HepG2 (cell line): ENCODE results near the gene CISH. TPM values are rescaled to one million over a fixed set of nuclear protein-coding genes. Genes with fewer than 3 reads are reported as not detected.

Experiments
- ARNT2 ChIP-seq: sonication (generic); formaldehyde crosslinking; IDR thresholded peaks from 2 replicates; pipeline ENCODE4 v1.8.0; 2022; ENCODE audit warnings: mild to moderate bottlenecking, low read depth, missing genetic modification reagents, moderate library complexity
- CHD4 ChIP-seq: fragments of 200-600 bp; sonication (generic); IDR thresholded peaks from 2 replicates; pipeline ENCODE4 v1.7.0; 2017; ENCODE audit warnings: mild to moderate bottlenecking, low read length, borderline replicate concordance
- ELF1 ChIP-seq: sonication (generic); formaldehyde crosslinking; IDR thresholded peaks from 2 replicates; pipeline ENCODE4 v1.4.0; 2020; ENCODE audit warnings: missing genetic modification reagents
- ELF3 ChIP-seq: IDR thresholded peaks from 2 replicates; pipeline ENCODE4 v1.6.1; 2016; ENCODE audit warnings: missing genetic modification reagents, missing compliant biosample characterization
- ETV5 ChIP-seq: IDR thresholded peaks from 2 replicates; pipeline ENCODE4 v1.6.1; 2018; ENCODE audit warnings: missing biosample characterization, missing genetic modification reagents, inconsistent platforms, borderline replicate concordance
- FOSL1 ChIP-seq: sonication (generic); formaldehyde crosslinking; IDR thresholded peaks from 2 replicates; pipeline ENCODE4 v1.9.0; 2021; ENCODE audit warnings: missing genetic modification reagents, borderline replicate concordance
- FOXK1 ChIP-seq: sonication (generic); formaldehyde crosslinking; IDR thresholded peaks from 2 replicates; pipeline ENCODE4 v1.4.0; 2020; ENCODE audit warnings: low read depth, missing genetic modification reagents, borderline replicate concordance
- FOXP4 ChIP-seq: sonication (generic); formaldehyde crosslinking; IDR thresholded peaks from 2 replicates; pipeline ENCODE4 v1.4.0; 2020; ENCODE audit warnings: missing genetic modification reagents
- GABPB1 ChIP-seq: IDR thresholded peaks from 2 replicates; pipeline ENCODE4 v1.6.1; 2016; ENCODE audit warnings: mild to moderate bottlenecking, missing genetic modification reagents, moderate library complexity, missing compliant biosample characterization
- GATAD1 ChIP-seq: IDR thresholded peaks from 2 replicates; pipeline ENCODE4 v1.6.1; 2016; ENCODE audit warnings: missing genetic modification reagents, missing compliant biosample characterization
- KDM5A ChIP-seq: fragments of 200-600 bp; sonication (generic); IDR thresholded peaks from 2 replicates; pipeline ENCODE4 v1.7.0; 2018; ENCODE audit warnings: antibody characterized with exemption, mild to moderate bottlenecking, low read length, borderline replicate concordance
- MLLT10 ChIP-seq: sonication (generic); formaldehyde crosslinking; IDR thresholded peaks from 2 replicates; pipeline ENCODE4 v1.4.0; 2020; ENCODE audit warnings: missing genetic modification reagents
- RAD21 ChIP-seq: fragments of 450-650 bp; formaldehyde crosslinking; IDR thresholded peaks from 2 replicates; pipeline ENCODE4 v1.5.0; 2020; ENCODE audit warnings: mild to moderate bottlenecking
- RELA ChIP-seq: sonication (generic); formaldehyde crosslinking; IDR thresholded peaks from 2 replicates; pipeline ENCODE4 v1.4.0; 2020; ENCODE audit warnings: missing genetic modification reagents
- REXO4 ChIP-seq: sonication (generic); formaldehyde crosslinking; IDR thresholded peaks from 2 replicates; pipeline ENCODE4 v1.8.0; 2022; ENCODE audit warnings: missing genetic modification reagents, mild to moderate bottlenecking, borderline replicate concordance
- SAFB2 ChIP-seq: sonication (generic); formaldehyde crosslinking; IDR thresholded peaks from 2 replicates; pipeline ENCODE4 v1.5.1; 2020; ENCODE audit warnings: missing genetic modification reagents, low read depth, mild to moderate bottlenecking, borderline replicate concordance
- STAG1 ChIP-seq: sonication (generic); formaldehyde crosslinking; IDR thresholded peaks from 2 replicates; pipeline ENCODE4 v1.4.0; 2020; ENCODE audit warnings: missing genetic modification reagents
- ZBTB1 ChIP-seq: sonication (generic); formaldehyde crosslinking; IDR thresholded peaks from 2 replicates; pipeline ENCODE4 v1.4.0; 2020; ENCODE audit warnings: missing genetic modification reagents, borderline replicate concordance
- ZBTB25 ChIP-seq: IDR thresholded peaks from 2 replicates; pipeline ENCODE4 v1.6.1; 2018; ENCODE audit warnings: missing genetic modification reagents
- ZFP62 ChIP-seq: sonication (generic); formaldehyde crosslinking; IDR thresholded peaks from 2 replicates; pipeline ENCODE4 v1.4.0; 2020; ENCODE audit warnings: missing genetic modification reagents
- ZFP82 ChIP-seq: sonication (generic); formaldehyde crosslinking; IDR thresholded peaks from 2 replicates; pipeline ENCODE4 v1.5.1; 2020; ENCODE audit warnings: mild to moderate bottlenecking, missing genetic modification reagents, borderline replicate concordance
- ZNF160 ChIP-seq: sonication (generic); formaldehyde crosslinking; IDR thresholded peaks from 2 replicates; pipeline ENCODE4 v1.8.0; 2022; ENCODE audit warnings: mild to moderate bottlenecking, inconsistent platforms, missing genetic modification reagents
- ZNF251 ChIP-seq: sonication (generic); formaldehyde crosslinking; IDR thresholded peaks from 2 replicates; pipeline ENCODE4 v1.9.0; 2021; ENCODE audit warnings: mild to moderate bottlenecking, missing genetic modification reagents
- ZNF350 ChIP-seq: sonication (generic); formaldehyde crosslinking; IDR thresholded peaks from 2 replicates; pipeline ENCODE4 v1.4.0; 2020; ENCODE audit warnings: mild to moderate bottlenecking, low read depth, missing genetic modification reagents, borderline replicate concordance
- ZNF576 ChIP-seq: sonication (generic); formaldehyde crosslinking; IDR thresholded peaks from 2 replicates; pipeline ENCODE4 v1.4.0; 2020; ENCODE audit warnings: mild to moderate bottlenecking, missing genetic modification reagents
- ZNF670 ChIP-seq: sonication (generic); formaldehyde crosslinking; IDR thresholded peaks from 2 replicates; pipeline ENCODE4 v1.8.0; 2022; ENCODE audit warnings: mild to moderate bottlenecking, missing genetic modification reagents, borderline replicate concordance
- ZNF773 ChIP-seq: sonication (generic); formaldehyde crosslinking; IDR thresholded peaks from 2 replicates; pipeline ENCODE4 v1.4.0; 2020; ENCODE audit warnings: missing genetic modification reagents, borderline replicate concordance
- ZNF839 ChIP-seq: sonication (generic); formaldehyde crosslinking; IDR thresholded peaks from 2 replicates; pipeline ENCODE4 v1.4.0; 2020; ENCODE audit warnings: missing genetic modification reagents, mild to moderate bottlenecking, borderline replicate concordance
- polyA plus RNA-seq, 8 experiments: library from polyadenylated mRNA; depleted of rRNA in 3 of 8; stranded (reverse) in 7 of 8; unstranded in 1 of 8; fragments of >200 nt; fragmentation: Illumina TruSeq in 4 of 8; extraction: Trizol in 4 of 8; gene quantifications; 2 replicates each; pipeline versions ENCODE4 v1.2.1 to v1.2.3, GENCODE V29; 2011 to 2016; ENCODE audit warnings: low read depth in 4 of 8, missing spikeins in 1 of 8, mixed read lengths in 1 of 8; ENCODE audit not compliant: insufficient read depth in 1 of 8
- total RNA-seq, 5 experiments: library from RNA; depleted of rRNA; stranded (reverse); fragments of >200 nt; fragmentation: Illumina TruSeq; extraction: Trizol; gene quantifications; 2 replicates each; pipeline ENCODE4 v1.2.3, GENCODE V29; 2016; ENCODE audit warnings: low read depth in 1 of 5

Gene CISH
- total and polyA plus RNA-seq, 2 of the 13 experiments (the other 11 are each of a cell fraction or from before 2014, with no cell fraction given): 0.91 to 1.5 TPM

GRCh38 chr3:50568947-50569749 is 42.4 kb downstream of the CISH start, which contains the start of gene HEMK1 (continued):
- TF ChIP-seq ZNF670: peak; percentile 68; the same call in 1 of the 2 replicates
- TF ChIP-seq FOXK1 (CRISPR knock-in tag): peak; percentile 64; the same call in 1 of the 2 replicates
- 0 out of 2 replicates have a peak, but pooled peaks have one; percentile 38 for TF ChIP-seq FOXP4 (CRISPR knock-in tag)
- peak; percentile 55; the same call in 1 of the 2 replicates for TF ChIP-seq ARNT2 (CRISPR knock-in tag)
- no peak for TF ChIP-seq RELA (CRISPR knock-in tag)
- no peak for TF ChIP-seq CHD4
- TF ChIP-seq ELF1 (CRISPR knock-in tag): peak; percentile 94
- no peak for TF ChIP-seq ZFP62 (CRISPR knock-in tag)
- no peak for TF ChIP-seq ZBTB1
- 0 out of 2 replicates have a peak, but pooled peaks have one; percentile 22 for TF ChIP-seq RAD21
- TF ChIP-seq GABPB1 (CRISPR knock-in tag): peak; percentile 98
- TF ChIP-seq FOSL1 (CRISPR knock-in tag): no peak
- no peak for TF ChIP-seq ZNF839 (CRISPR knock-in tag)
- TF ChIP-seq ELF3: peak; percentile 35; the same call in 1 of the 2 replicates
- no peak for TF ChIP-seq ZNF160 (CRISPR knock-in tag)
- TF ChIP-seq REXO4 (CRISPR knock-in tag): no peak
- TF ChIP-seq GATAD1: peak; percentile 98
- TF ChIP-seq ZNF251 (CRISPR knock-in tag): no peak
- 0 out of 2 replicates have a peak, but pooled peaks have one; percentile 53 for TF ChIP-seq ZNF576 (CRISPR knock-in tag)
- peak; percentile 92 for TF ChIP-seq ZFP82 (CRISPR knock-in tag)
- peak; percentile 86; the same call in 1 of the 2 replicates for TF ChIP-seq ZBTB25 (CRISPR knock-in tag)
- no peak for TF ChIP-seq SAFB2 (CRISPR knock-in tag)
- TF ChIP-seq ZNF773 (CRISPR knock-in tag): no peak
- TF ChIP-seq KDM5A: peak; percentile 94
- peak; percentile 85; the same call in 1 of the 2 replicates for TF ChIP-seq ZNF350 (CRISPR knock-in tag)
- no peak for TF ChIP-seq MLLT10 (CRISPR knock-in tag)
- peak; percentile 67; the same call in 1 of the 2 replicates for TF ChIP-seq ETV5 (CRISPR knock-in tag)
- TF ChIP-seq STAG1: no peak
